NCI-H82 (cell line): ENCODE results near the gene TTC29.

ENCODE experiments used
- DNase-seq: peaks from one replicate; lab custom pipeline; 2025; lab: John Stamatoyannopoulos, UW

The TTC29 gene, protein sequence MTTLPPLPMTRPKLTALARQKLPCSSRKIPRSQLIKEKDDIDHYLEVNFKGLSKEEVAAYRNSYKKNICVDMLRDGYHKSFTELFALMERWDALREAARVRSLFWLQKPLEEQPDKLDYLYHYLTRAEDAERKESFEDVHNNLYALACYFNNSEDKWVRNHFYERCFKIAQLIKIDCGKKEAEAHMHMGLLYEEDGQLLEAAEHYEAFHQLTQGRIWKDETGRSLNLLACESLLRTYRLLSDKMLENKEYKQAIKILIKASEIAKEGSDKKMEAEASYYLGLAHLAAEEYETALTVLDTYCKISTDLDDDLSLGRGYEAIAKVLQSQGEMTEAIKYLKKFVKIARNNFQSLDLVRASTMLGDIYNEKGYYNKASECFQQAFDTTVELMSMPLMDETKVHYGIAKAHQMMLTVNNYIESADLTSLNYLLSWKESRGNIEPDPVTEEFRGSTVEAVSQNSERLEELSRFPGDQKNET

DNA sequence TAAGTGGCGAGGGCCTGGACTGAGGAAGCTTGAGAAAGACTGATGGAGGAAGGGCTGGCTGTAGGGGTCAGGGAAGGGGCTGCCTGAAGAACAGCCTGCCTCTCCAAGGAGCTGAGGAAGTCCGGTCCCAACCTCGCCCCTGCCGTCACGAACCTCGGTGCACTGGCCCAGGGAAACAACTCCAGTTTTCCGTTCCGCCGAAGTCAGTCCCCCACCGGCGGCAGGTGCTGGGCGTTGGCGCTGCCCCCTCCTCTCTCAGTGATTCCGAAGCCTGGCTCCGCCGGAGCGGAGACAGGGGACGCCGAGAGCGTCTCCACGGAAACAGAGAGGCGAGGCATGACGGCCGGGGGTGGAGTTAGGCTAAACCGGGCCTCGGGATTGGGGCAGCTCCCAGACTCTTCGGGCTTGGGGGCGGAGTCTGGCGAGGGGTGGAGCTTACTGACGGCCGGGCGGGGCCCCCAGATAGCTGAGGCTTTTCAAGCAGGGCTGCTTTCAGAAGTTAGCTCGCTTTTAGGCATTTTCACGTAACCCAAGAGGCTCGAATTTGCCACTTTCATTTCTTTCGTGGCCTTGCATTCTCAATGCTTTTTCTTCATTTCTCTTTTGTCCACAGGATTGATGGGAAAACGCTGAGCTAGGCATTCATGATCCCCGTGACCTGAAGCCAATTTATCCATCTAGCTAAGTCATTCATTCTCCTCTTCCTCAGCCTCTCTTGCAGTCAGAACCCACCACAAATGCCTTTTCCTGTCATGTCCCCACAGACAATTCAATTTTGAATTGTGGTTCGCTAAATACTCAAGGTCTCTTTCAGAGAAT lies at the start of gene TTC29:
TTC29 (minus strand) TSS at position 309 of the 819 bp plus-strand sequence. CDS start 5,969 bp downstream, outside the sequence.
- peak; percentile 93 for DNase-seq

DNA sequence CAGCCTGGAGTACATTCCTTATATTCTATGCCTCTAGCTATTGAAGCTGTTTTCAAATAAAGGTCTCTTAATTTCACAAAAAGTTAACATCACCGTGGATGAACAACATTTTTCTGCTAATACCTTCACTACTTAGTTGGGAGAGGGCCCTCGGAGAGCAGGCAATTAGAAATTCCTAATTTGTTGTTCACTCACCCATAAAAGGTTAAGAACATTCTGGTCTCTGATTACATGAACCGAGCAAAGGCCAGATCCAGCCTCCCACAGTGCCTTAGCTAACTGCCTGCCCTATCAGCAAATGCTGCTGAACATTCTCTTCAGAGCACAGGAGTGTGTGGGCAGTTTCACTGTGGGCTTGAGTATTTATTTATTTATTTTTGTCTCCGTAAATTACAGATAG lies 36.0 kb upstream of the TTC29 start:
- DNase-seq, result no peak

DNA sequence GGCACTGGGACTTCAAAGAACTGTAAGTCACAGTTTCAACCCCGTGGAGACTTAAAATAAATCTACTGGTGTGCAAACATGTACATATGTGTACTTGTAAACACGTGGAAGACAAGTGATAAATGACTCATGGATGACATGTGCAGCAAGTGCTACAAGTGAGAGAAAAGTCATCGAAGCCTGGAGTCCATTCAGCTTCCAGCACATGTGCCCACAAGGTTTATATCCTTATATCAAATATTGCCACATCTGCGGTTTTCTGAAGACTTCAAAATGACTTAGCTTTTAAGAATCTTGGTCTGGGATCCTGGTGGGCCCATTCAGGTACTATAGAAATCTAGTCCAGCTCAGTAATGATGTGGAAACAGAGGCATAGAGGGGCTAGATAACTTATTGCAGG lies 33.0 kb upstream of the TTC29 start:
- DNase-seq, result no peak

DNA sequence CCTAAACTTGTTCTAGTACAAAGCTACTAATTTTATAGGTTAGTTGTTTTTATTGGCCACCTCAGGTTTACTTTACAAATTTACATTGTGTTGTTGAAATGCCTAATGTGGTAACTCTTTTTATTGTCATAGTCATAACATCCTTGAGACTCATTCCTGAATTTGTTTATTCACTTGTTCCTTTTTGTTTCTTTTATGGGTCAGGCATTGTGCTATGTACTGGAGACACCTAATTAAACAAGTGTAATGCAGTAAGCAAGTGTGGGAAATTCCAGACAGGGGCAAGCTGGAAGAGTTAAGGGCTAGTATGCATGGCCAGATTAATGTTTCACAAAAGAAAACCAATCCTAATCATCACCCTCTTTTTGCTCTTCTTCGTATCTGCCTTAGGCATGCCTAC lies 30.5 kb upstream of the TTC29 start:
- DNase-seq, result no peak

DNA sequence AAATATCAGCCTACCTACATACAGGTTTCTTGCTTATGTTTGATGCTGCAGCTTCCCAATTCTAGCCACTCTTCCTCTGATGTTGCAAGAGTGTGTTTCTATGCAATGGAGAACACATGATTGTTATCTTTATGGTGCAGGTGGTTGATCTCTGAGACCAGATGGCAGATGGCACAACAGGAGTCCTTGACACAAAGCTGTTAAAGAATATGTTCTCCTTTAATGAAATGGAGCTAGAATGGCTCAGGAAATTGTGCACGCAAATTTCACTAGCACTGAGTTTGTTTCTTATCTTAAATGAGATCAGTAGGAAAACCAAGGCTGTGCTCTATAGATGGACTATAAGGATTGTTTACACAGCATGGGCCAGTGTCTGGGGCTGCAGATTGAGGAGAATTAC lies 29.9 kb upstream of the TTC29 start:
- peak; percentile 55 for DNase-seq

DNA sequence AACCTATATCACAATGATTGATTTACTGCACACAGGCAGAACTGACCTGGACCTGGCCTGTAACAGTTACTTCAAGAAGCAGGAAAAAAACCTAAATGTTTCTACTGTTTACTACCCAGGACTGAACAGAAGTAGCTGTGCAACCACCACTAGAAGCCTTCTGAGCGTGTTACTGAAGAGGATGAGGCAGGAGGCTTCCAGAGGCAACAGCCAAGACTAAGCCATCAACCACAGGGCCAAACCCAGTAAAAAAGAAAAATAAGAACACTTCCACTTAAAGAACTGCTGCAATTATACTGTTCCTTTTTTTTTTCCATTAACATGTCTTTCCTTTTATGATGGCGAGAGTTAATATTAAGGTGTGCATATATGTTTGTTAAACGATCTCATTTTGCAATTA lies 29.4 kb upstream of the TTC29 start:
- DNase-seq, result no peak

DNA sequence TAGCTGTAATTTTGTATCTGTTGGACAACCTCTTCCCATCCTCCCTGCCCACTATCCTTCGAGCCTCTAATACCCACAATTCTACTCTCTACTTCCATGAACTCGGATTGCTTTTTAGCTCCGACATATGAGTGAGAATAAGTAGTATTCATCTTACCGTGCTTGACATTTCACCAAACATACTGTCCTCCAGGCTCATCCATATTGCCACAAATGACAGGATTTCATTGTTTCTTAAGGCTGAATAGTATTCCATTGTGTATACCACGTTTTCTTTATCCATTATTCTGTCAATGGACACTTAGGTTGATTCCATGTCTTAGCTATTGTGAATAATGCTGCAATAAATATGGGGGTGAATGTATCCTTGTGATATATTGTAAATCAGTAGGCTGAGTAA lies 26.4 kb upstream of the TTC29 start:
- DNase-seq, result no peak

DNA sequence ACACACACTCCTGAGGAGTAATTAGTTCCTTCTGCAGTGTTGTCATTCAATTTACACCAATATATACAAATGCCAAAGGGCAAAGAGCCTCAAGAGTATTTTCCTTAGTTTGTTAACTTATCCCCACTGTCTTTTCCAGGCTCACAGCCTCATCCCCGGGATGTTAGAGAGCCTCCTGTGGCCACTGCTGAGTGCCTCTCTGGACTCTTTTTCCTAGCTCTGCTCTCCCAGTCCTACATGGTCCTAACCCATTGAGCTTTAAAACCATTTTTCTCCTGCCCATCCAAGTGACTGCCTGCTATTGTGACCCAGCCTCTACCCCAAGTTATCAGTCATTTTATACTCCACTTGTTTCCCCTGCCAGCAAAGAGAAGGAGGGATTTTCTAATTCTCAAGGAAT lies 23.5 kb upstream of the TTC29 start:
- no peak for DNase-seq

DNA sequence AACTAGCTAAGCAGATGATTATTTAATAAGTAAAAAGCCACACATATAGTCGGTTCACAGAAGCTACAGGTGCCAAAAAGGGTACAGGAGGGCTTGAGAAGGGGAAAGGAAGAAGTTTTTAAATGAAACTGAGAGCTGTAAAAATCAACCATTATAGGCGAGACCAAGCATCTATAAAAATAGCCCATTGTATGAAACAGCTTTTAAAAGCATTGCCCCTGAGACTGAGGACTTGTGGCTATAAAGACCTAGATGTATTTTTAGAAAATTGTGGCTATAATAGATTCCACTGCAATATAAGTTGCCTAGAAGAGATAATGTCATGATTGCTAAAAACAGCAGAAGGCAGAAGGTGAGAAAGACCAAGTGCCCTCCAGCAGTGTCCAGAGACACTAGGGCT lies 15.0 kb upstream of the TTC29 start:
- DNase-seq, result no peak

DNA sequence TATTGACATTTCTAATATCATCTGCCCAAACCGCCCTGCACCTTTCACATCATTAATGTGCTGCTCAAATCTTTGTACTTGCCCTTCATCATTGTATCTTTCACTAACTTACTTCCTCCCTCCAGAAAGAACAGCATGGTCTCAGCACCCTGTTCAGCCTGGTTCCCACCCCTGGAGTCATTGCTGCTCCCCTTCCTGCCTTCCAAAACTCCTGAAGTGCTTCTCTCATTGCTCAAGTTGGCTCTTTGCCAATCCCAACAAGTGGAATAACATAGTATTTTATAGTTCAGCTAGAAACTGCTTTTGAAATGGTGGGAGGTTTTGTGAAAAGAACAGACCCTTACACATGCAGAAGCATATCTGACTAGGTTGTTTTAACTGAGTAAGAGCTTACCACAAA lies 14.0 kb upstream of the TTC29 start:
- no peak for DNase-seq

DNA sequence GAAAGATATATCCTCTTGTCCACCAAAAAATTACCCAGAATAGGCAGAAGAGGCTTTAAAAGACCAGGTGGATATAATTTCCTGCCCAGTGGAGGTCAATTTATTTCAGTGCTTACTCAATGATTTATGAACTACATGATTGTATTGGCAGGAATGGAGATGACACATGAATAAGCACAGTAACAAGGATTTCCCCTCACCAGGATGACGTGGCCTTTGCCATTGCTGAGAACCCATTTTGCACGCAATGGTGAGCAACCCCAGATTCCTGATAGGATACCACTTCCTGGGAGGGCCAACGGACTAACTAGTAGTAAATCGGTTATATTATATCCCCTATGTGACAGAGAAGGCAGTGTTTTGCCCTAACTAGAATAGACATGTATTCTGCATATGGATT lies 11.6 kb upstream of the TTC29 start:
- no peak for DNase-seq

DNA sequence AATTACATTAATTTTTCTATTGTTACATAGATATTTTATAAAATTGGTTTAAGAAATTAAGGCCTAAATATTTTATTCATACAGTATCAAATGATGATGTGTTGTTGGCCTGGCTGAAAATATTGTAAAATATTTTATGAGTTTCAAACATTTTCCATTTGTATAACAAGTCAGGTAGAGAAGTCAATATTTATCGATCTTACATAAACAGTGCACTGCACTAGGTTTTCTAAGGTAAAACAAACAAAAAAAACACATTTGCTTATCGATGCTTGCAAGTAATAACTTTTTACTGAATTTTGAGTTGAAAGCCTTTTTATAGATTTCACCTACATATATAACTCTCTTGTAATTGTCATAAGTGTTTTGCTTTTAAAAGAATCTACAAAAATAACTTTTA lies 7.2 kb upstream of the TTC29 start:
- no peak for DNase-seq

DNA sequence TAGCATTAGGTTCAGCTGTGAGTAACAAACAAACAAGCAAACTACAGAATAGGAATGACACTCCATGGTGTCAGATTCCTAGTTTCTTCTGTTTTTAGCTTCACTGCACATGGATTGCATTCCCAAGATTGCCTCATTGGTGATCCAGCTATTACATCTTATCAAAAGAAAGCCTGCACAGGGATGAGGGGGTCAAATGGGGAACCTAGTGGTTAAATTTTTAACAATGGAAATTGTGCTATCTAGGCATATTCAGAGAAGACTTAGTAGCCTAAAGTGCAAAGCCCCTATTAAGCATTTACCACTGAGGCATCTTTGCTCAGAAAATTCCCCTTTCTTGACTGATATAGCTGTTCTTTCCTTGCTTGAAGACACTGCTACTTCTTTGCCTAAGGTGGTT lies 3.9 kb upstream of the TTC29 start:
- no peak for DNase-seq

DNA sequence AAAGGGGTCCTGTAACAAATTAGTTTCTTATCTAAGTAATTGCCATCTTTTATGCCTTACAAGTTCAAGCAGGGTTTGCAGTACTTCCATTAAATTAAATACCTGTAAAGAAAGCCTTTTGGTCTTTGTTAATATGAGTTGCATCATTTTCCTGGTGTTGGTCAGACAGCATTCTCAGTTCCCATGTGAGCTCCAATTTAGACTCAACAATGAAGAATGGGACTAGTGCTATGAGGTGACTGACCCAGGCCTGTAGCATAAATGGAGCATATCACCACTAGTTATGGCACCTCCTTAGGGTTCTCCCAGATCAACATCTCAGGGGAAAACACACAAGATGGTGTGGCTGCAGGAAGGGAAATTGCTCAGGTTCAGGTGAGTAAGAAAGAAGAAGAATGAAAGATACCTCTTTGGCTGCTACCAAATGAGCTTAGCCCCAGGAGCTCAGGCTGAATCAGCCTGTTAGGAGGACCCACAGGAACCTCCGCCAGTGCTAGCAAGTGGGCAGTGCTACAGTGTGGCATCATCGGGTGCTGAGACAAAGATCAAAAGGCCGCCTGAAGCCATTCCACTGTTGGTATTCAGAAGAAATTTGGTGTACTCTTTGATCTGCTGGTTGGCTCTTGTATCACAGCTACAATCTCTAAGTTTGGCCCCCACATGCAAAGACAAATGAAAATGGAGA lies 1.8 kb downstream of the TTC29 start:
- no peak for DNase-seq

DNA sequence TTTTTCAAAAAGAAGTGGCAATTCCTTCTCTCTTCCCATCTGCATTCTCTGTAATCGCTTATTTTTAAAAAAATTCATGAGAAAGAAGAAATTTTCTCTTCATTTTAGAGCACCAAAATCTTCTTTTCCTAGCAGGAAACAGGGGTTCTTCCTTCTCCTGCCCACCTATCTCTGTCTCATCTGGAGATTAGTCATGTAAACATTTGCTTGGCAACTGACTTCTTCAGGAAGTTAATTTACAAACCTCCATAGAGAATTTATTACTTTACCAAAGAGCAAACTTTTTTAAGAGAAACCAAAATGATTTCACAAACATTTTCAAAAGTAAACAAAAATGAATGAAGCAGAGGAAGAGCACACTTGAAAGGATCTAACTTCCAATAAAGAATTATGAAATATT lies 13.5 kb downstream of the TTC29 start:
- no peak for DNase-seq

DNA sequence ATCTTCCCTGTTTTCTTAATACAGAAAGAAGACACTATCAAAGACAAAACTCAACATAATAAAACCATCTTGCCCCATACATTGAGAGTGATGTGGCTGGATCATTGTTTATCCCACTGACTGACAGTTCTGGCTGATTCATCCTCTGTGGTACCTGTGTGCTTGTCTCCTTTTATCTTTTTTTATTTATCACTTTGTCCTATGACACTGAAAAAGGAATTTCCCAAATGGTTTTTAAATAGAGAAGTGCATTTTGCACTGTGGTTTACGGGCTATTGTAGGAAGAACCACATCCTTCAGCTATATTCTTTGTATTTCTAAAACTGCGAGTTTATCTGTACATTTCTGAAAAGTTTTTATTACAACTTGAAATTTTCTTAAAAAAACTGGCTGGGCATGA lies 15.0 kb downstream of the TTC29 start:
- DNase-seq, result no peak

DNA sequence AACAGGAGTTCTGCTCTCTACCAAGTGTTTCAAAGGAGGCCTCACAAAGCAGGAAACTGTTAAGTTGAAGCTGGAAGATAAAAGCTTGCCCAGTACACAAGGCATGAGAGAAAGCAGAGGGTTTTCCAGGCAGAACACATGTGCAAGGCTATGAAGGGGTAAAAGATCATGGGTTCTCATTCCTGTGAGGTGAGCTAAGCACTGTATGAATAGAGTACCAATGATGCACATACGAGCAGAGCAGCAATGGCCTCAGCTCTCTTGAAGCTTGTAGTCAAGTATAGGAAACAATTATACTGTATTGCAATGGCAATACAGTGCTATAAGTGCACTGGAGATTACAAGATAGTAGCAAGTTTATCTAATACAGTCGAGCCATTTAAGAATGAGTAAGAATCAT lies 18.0 kb downstream of the TTC29 start:
- DNase-seq, result no peak

DNA sequence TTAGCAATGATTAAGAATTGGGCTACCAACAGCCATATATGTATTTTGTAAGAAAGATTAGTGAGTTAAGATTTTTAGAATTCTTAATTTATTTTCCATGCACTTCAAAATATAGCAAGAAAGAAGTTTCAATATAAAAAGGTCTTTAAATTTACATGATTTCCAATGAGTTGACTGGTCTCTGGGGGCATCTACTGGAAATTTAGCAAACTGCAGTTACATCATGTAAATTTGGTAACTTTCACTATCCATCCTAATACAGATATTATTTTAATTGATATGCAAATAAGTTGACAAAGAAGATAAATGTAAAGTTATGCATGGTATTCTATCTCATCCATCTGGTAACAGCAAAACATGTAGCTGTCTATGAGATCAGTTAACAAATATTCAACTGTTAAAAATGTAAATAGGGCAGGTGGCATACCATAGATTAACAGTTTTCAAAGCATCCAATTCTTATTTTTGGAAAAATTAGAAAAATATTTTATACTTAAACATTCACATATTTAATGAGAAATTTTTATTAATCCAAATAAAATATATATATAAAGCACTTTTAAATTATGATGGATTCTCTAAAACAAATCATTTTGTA lies 29.1 kb downstream of the TTC29 start:
- peak; percentile 48 for DNase-seq

DNA sequence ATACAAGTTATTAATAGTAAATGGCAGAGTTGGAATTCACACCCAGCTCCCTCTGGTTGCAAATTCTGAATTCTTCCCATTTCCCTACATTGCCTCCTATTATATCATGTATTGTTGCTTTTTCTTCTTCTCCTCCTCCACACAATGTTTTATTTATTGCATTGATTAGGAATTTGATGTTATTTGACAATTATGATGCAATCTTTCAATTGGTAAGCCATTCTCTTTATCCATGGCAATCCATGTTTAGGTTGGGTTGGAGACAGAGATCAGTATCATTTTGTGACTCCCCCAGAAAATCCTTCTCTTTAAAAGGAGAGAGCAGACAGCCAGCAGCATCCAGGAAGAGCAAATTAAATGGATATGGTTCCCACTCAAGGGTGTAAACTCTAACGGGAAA lies 30.5 kb downstream of the TTC29 start:
- no peak for DNase-seq

DNA sequence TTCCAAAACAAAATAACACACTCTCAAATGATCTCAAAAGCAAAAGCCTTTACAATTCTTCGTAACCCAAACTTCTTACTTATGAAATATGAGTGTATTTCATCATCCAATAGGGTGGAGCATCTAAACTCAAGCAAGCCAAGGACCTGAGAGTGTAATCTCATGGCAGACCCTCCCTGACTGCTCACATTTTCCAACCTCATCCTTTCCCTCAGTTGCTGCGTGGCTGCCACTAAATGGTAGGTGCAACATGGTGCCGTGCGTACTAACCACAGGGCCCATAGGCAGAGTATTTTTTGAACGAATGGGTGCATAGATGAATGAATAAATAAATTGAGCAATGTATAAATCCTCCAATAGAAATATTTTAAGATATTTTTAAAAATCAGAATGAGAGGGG lies 45.4 kb downstream of the TTC29 start:
- DNase-seq, result no peak

DNA sequence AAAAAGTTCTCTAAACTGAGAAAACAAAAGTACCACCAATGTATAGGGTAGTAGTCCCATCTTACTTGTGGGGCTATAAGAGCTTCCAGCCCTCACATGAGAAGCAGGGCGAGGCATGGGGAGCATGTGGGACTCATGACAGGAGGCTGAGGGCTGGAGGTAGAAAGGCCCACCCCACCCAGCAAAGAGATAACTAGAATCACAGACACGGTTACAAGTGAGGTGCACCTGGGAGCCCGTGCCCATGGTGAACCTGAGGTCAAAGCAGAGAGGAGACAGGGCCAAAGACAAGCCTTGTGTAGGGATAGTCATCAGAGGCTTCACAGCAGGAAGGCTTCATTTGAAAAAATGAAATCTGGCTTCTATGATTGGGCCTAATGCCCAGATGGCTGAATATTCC lies 55.4 kb downstream of the TTC29 start:
- no peak for DNase-seq

DNA sequence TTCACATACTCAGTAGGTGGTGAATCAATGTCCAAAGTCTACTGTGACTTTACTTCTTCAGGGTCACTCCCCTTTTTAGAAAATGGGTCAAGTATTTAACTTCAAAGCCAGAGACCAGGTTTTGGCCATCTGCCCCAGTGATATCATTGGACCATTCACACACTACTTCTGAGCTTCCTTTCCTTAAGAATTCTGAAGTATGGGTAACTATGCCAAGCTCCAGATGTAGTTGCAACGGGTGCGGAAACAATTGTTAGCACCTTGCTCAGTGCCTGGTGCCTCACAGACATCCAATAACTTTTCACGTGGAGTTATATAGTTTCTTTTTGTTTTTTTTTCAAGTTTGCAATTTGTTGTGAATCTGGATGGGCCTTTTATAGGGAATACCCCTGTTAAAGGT lies 62.6 kb downstream of the TTC29 start:
- no peak for DNase-seq
